GM12878 (cell line): Measurements from ENCODE around the gene EPDR1. TPM values are rescaled to one million over a fixed set of nuclear protein-coding genes. Genes with fewer than 3 reads are reported as not detected.

ENCODE experiments used
- ATAC-seq: fragments of 200-7000 bp; cut with Tn5 transposase; 3 replicates; pipeline ENCODE4 v1.9.1; 2020; ENCODE audit warnings: mild to moderate bottlenecking, moderate library complexity
- BruUV-seq: library from RNA; stranded (reverse); fragments of 400-500 nt; replicated peaks from 2 replicates; lab custom pipeline; 2021; lab: Mats Ljungman, UMichigan
- CTCF ChIA-PET: fragments of 300-600 bp; sonication (Branson Sonifier 250); formaldehyde crosslinking; extraction: SDS; loops from one replicate; lab custom pipeline; 2021; ENCODE audit warnings: inconsistent platforms; lab: Yijun Ruan, JAX
- POLR2A ChIA-PET: fragments of 350-600 bp; formaldehyde crosslinking; extraction: SDS; loops from one replicate; lab custom pipeline; 2021; ENCODE audit warnings: inconsistent platforms; lab: Charles Lee
- RAD21 ChIA-PET: fragments of 300-600 bp; sonication (Branson Sonifier 250); formaldehyde crosslinking; loops from one replicate; lab custom pipeline; 2023; ENCODE audit warnings: antibody characterized with exemption; ENCODE audit not compliant: unreplicated experiment; lab: Charles Lee
- SMC1A ChIA-PET: fragments of 300-600 bp; sonication (Branson Sonifier 250); formaldehyde crosslinking; loops from one replicate; lab custom pipeline; 2023; ENCODE audit not compliant: unreplicated experiment, uncharacterized antibody; lab: Charles Lee
- DNase-seq: peaks from one replicate; pipeline ENCODE4 v3.0.0-alpha.2; 2011; ENCODE audit warnings: low read depth, low spot score
- FAIRE-seq: peaks from 3 replicates; lab custom pipeline; 2011; peaks lifted over from hg19 to GRCh38; lab: Jason Lieb, UNC
- H2AFZ ChIP-seq: 2 replicates; pipeline ENCODE4 v1.6.0; 2011; ENCODE audit warnings: low read depth, low read length, control low read depth; ENCODE audit not compliant: control insufficient read depth
- H3K27ac ChIP-seq: 2 replicates; pipeline ENCODE4 v1.5.1; 2011; ENCODE audit warnings: control low read depth; ENCODE audit not compliant: control insufficient read depth, insufficient read depth
- H3K27me3 ChIP-seq, 2 experiments: replicated peaks in 1 of 2; 2 replicates each; pipeline versions ENCODE4 v1.6.0 to v1.6.1; 2011; ENCODE audit warnings: low read length in 1 of 2; ENCODE audit not compliant: control insufficient read depth in 2 of 2, insufficient read depth in 2 of 2
- H3K36me3 ChIP-seq, 2 experiments: 2 replicates each; pipeline ENCODE4 v1.5.1; 2011; ENCODE audit warnings: low read length in 1 of 2; ENCODE audit not compliant: control insufficient read depth in 2 of 2, insufficient read depth in 2 of 2
- H3K4me1 ChIP-seq: 2 replicates; pipeline ENCODE4 v1.6.1; 2011; ENCODE audit warnings: mild to moderate bottlenecking, low read length, moderate library complexity, mixed read lengths; ENCODE audit not compliant: control insufficient read depth, insufficient read depth
- H3K4me2 ChIP-seq: 2 replicates; pipeline ENCODE4 v1.6.0; 2011; ENCODE audit warnings: control low read depth; ENCODE audit not compliant: control insufficient read depth, insufficient read depth
- H3K4me3 ChIP-seq: fragments of 200-600 bp; sonication (generic); 2 replicates; pipeline ENCODE4 v1.5.1; 2016
- H3K79me2 ChIP-seq: 2 replicates; pipeline ENCODE4 v1.6.0; 2011; ENCODE audit warnings: low read length; ENCODE audit not compliant: control insufficient read depth, insufficient read depth
- H3K9ac ChIP-seq: 2 replicates; pipeline ENCODE4 v1.8.0; 2011; ENCODE audit warnings: low read length, control low read depth, mixed read lengths; ENCODE audit not compliant: control insufficient read depth, insufficient read depth
- H3K9me3 ChIP-seq: replicated peaks from 3 replicates; pipeline ENCODE4 v1.5.1; 2011; ENCODE audit warnings: mild to moderate bottlenecking, low read length; ENCODE audit not compliant: control insufficient read depth, insufficient read depth
- H4K20me1 ChIP-seq: 2 replicates; pipeline ENCODE4 v1.6.0; 2011; ENCODE audit not compliant: control insufficient read depth, insufficient read depth
- BACH1 ChIP-seq: fragments of 450-650 bp; IDR thresholded peaks from 2 replicates; pipeline ENCODE4 v1.6.1; 2017; ENCODE audit warnings: mild to moderate bottlenecking, borderline replicate concordance
- BHLHE40 ChIP-seq, 2 experiments: fragments of 450-650 bp in 1 of 2; IDR thresholded peaks; 2 replicates each; pipeline ENCODE4 v1.6.1; 2011 to 2017; ENCODE audit warnings: low read depth in 2 of 2, borderline replicate concordance in 1 of 2, improper control_type of control experiment in 1 of 2, low read length in 1 of 2, mild to moderate bottlenecking in 1 of 2
- BMI1 ChIP-seq: fragments of 450-650 bp; IDR thresholded peaks from 2 replicates; pipeline ENCODE4 v1.6.1; 2016; ENCODE audit warnings: mild to moderate bottlenecking, moderate library complexity, borderline replicate concordance
- MEF2B ChIP-seq: fragments of 450-650 bp; IDR thresholded peaks from 2 replicates; pipeline ENCODE4 v1.6.1; 2018; ENCODE audit warnings: mild to moderate bottlenecking, moderate library complexity; ENCODE audit not compliant: partially characterized antibody, poor library complexity, severe bottlenecking
- MTA2 ChIP-seq: fragments of 450-650 bp; IDR thresholded peaks from 2 replicates; pipeline ENCODE4 v1.6.1; 2016; ENCODE audit warnings: low read depth, mild to moderate bottlenecking, moderate library complexity
- PML ChIP-seq: IDR thresholded peaks from 2 replicates; pipeline ENCODE4 v1.6.1; 2012; ENCODE audit warnings: low read length, inconsistent platforms
- POLR2A ChIP-seq: IDR thresholded peaks from 2 replicates; pipeline ENCODE4 v1.6.1; 2011; ENCODE audit warnings: low read depth, mild to moderate bottlenecking, low read length
- POLR2AphosphoS2 ChIP-seq: IDR thresholded peaks from 2 replicates; pipeline ENCODE4 v1.6.1; 2011; ENCODE audit warnings: low read depth, mild to moderate bottlenecking, low read length, improper control_type of control experiment, moderate library complexity
- RB1 ChIP-seq: fragments of 450-650 bp; formaldehyde crosslinking; IDR thresholded peaks from 2 replicates; pipeline ENCODE4 v1.6.1; 2017; ENCODE audit warnings: mild to moderate bottlenecking, borderline replicate concordance
- TAF1 ChIP-seq: IDR thresholded peaks from 2 replicates; pipeline ENCODE4 v1.6.1; 2011; ENCODE audit warnings: mild to moderate bottlenecking, low read depth, low read length, borderline replicate concordance
- ZNF207 ChIP-seq: fragments of 450-650 bp; IDR thresholded peaks from 2 replicates; pipeline ENCODE4 v1.6.1; 2014; ENCODE audit warnings: antibody characterized with exemption, mild to moderate bottlenecking, borderline replicate concordance
- ZNF687 ChIP-seq: fragments of 450-650 bp; IDR thresholded peaks from 2 replicates; pipeline ENCODE4 v1.6.1; 2017; ENCODE audit warnings: mild to moderate bottlenecking, moderate library complexity
- WGBS: methylation state at CpG from one replicate; pipeline ENCODE4 v1.1.6; 2016; ENCODE audit warnings: low lambda C conversion rate; ENCODE audit not compliant: insufficient replicate concordance, insufficient coverage; ENCODE audit errors: missing lambda C conversion rate; 5-methylcytosine and 5-hydroxymethylcytosine counted together
- in situ Hi-C: fragments of 300-500 bp; cut with MboI; formaldehyde crosslinking; loops from 9 replicates; pipeline ENCODE4 v1.14.3; 2018; ENCODE audit warnings: mixed read lengths
- intact Hi-C: fragments of 100-400 bp; cut with micrococcal nuclease; formaldehyde crosslinking; loops from one replicate; pipeline ENCODE4 v1.14.2; 2022; ENCODE audit not compliant: unreplicated experiment
- polyA plus RNA-seq, 11 experiments: library from polyadenylated mRNA; depleted of rRNA in 4 of 11; unstranded in 6 of 11; stranded (reverse) in 5 of 11; fragments of >200 nt; fragmentation: Nextera tagmentation in 4 of 11; fragmentation: Illumina TruSeq in 1 of 11; extraction: Ambion mirVana in 4 of 11; extraction: Trizol in 1 of 11; gene quantifications; 1 replicate in 1 of 11; 2 replicates in 10 of 11; pipeline versions ENCODE4 v1.2.1 to v1.2.3, GENCODE V29; 2011 to 2016; ENCODE audit warnings: inconsistent platforms in 2 of 11, missing spikeins in 2 of 11, low read depth in 1 of 11
- total RNA-seq, 4 experiments: library from RNA; depleted of rRNA in 3 of 4; stranded (reverse); fragments of >200 nt in 3 of 4; fragmentation: Illumina TruSeq in 1 of 4; extraction: Trizol in 1 of 4; gene quantifications; 2 replicates each; pipeline versions ENCODE4 v1.2.1 to v1.2.3, GENCODE V29; 2013 to 2021
- TF ChIP-seq, protein P1 (sequence below): IDR thresholded peaks from 2 replicates; pipeline ENCODE4 v1.6.1; 2012; ENCODE audit warnings: low read length, inconsistent platforms
- TF ChIP-seq, protein P2 (sequence below): fragments of 450-650 bp; IDR thresholded peaks from 2 replicates; pipeline ENCODE4 v1.6.1; 2017; ENCODE audit warnings: low read depth, mild to moderate bottlenecking, moderate library complexity

EPDR1 gene
- total and polyA plus RNA-seq, 10 of the 15 experiments (the other 5 are each of a cell fraction or from before 2014, with no cell fraction given): 1.2 to 18.8 (median 4.7) TPM

DNA sequence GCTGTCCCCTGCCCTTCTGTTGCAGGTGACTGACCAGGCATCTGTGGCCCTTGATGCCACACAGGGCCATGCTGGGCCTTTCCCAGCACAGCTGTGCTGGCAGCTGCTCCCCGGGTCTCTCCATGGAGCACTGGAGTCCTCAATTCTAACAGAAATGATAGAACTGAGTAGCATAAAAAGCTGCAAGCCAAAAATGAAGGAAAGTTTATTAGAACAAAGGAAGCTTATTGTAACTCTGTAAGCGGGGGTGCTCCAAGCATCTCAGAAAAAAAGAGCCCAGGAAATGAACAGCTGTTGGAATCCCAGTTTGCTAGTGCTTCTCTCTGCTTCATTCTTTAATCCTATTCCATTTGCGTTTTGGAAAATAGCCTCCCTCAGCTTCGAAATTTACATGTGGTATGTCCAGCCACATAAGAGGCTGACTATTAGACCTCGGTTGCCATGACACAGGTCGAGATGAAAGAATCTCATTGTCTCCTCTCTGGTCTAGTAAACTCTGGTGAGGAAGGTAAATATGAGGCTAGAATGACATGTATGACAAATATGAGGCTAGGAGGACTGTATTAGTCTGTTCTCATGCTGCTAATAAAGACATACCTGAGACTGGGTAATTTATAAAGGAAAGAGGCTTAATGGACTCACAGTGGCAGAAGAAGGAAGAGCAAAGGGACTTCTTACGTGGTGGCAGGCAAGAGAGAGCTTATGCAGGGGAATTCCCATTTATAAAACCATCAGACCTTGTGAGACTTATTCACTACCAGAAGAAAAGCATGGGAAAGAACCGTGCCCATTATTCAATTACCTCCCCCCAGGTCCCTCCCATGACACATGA is 23.7 kb downstream of the EPDR1 start (continued):
- TF ChIP-seq, protein P1, sequence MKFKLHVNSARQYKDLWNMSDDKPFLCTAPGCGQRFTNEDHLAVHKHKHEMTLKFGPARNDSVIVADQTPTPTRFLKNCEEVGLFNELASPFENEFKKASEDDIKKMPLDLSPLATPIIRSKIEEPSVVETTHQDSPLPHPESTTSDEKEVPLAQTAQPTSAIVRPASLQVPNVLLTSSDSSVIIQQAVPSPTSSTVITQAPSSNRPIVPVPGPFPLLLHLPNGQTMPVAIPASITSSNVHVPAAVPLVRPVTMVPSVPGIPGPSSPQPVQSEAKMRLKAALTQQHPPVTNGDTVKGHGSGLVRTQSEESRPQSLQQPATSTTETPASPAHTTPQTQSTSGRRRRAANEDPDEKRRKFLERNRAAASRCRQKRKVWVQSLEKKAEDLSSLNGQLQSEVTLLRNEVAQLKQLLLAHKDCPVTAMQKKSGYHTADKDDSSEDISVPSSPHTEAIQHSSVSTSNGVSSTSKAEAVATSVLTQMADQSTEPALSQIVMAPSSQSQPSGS: no peak
- TF ChIP-seq BHLHE40 (IDR thresholded peaks at IDR 0.05; ENCODE audit: borderline replicate concordance in 1 of 2, low read depth in 2 of 2, low read length in 1 of 2) (peak in 1 of 2 experiments; percentile 30; a peak in 1 of 4 replicates), POLR2AphosphoS2 (no peak), RB1 (0 out of 2 replicates have a peak, but pooled peaks have one; percentile 7), MTA2 (peak; percentile 68; the same call in 1 of the 2 replicates), ZNF207 (no peak), PML (no peak), BACH1 (no peak), POLR2A (no peak), BMI1 (peak; percentile 86)

DNA sequence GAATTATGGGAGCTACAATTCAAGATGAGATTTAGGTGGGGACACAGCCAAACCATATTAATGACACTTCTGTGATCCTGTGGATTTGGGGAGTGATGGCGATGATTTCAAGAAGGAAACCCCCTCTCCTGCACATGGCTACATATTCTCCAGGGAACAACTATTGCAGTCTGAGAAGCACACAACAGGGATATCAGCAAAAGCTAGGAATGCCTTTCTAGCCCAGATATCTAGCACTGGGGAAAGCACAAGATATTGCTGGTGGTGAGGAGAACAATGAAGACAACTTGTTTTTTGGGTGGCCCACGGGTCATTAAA is 24.3 kb downstream of the EPDR1 start:
- Histone ChIP-seq H3K4me2 (peak overlapping the region; percentile 39; the same call in 1 of the 2 replicates), H4K20me1 (no peaks in the 10 kb centered on the region), H3K27ac (no peak overlapping the region; the same call in 1 of the 2 replicates), H3K4me3 (no peak overlapping the region), H3K4me1 (peaks cover 3% of the 10 kb centered on the region; the same call in 1 of the 2 replicates), H2AFZ (peak overlapping the region; percentile 79), H3K36me3 (no peaks in the 10 kb centered on the region), H3K27me3 (no peaks in the 10 kb centered on the region), H3K9me3 (no peaks in the 10 kb centered on the region), H3K79me2 (no peaks in the 10 kb centered on the region), H3K9ac (no peak overlapping the region; the same call in 1 of the 2 replicates)
- POLR2A ChIA-PET: interaction anchor here (1.0 to 2.2 kb wide), 7 partner anchors 15 to 109 kb away, joined by 3 to 17 read pairs (median 3); partner anchors contain the start of gene SFRP4
- RAD21 ChIA-PET: interaction anchor here (0.7 to 3.5 kb wide), 20 partner anchors 11 to 271 kb away, joined by 3 to 30 read pairs (median 4); partner anchors contain the start of genes EPDR1 and SFRP4
- SMC1A ChIA-PET: interaction anchor here (0.8 to 7.7 kb wide), 20 partner anchors 9 to 278 kb away, joined by 3 to 98 read pairs (median 5); partner anchors contain the start of genes EPDR1, GPR141 and SFRP4
- CTCF ChIA-PET: interaction anchor here (0.6 to 6.1 kb wide), 11 partner anchors 9 to 425 kb away, joined by 3 to 108 read pairs (median 6); partner anchors contain the start of genes EPDR1 and SFRP4
- 0% methylated on average over 2 of the region's 2 CpGs for WGBS
- in situ Hi-C loops: no loop called here
- BruUV-seq: no TSS peak
- DNase-seq: no peak
- no peak for ATAC-seq
- FAIRE-seq: no peak
- intact Hi-C loops: no loop called here
- TF ChIP-seq TAF1: no peak
- 0 out of 2 replicates have a peak, but pooled peaks have one; percentile 2 for TF ChIP-seq ZNF687
- TF ChIP-seq, protein P2, sequence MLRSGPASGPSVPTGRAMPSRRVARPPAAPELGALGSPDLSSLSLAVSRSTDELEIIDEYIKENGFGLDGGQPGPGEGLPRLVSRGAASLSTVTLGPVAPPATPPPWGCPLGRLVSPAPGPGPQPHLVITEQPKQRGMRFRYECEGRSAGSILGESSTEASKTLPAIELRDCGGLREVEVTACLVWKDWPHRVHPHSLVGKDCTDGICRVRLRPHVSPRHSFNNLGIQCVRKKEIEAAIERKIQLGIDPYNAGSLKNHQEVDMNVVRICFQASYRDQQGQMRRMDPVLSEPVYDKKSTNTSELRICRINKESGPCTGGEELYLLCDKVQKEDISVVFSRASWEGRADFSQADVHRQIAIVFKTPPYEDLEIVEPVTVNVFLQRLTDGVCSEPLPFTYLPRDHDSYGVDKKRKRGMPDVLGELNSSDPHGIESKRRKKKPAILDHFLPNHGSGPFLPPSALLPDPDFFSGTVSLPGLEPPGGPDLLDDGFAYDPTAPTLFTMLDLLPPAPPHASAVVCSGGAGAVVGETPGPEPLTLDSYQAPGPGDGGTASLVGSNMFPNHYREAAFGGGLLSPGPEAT: peak; percentile 78; the same call in 1 of the 2 replicates
- TF ChIP-seq MEF2B: peak; percentile 84
